Rectal smooth muscle tissue (tissue), 1 donor: ENCODE results near the gene ZNF804A.

Source experiments
- H3K27ac ChIP-seq: one replicate; pipeline ENCODE4 v1.7.0; 2013; ENCODE audit warnings: low read depth, low read length, inconsistent platforms
- H3K27me3 ChIP-seq: one replicate; pipeline ENCODE4 v1.7.0; 2013; ENCODE audit warnings: low read length; ENCODE audit not compliant: control insufficient read depth, insufficient read depth
- H3K36me3 ChIP-seq: one replicate; pipeline ENCODE4 v1.7.0; 2013; ENCODE audit warnings: low read length; ENCODE audit not compliant: control insufficient read depth, insufficient read depth
- H3K4me1 ChIP-seq: one replicate; pipeline ENCODE4 v1.7.0; 2013; ENCODE audit warnings: low read length; ENCODE audit not compliant: control insufficient read depth, insufficient read depth
- H3K4me3 ChIP-seq: one replicate; pipeline ENCODE4 v1.7.0; 2013; ENCODE audit warnings: low read length
- H3K9ac ChIP-seq: one replicate; pipeline ENCODE4 v1.7.0; 2013; ENCODE audit warnings: low read length

The ZNF804A gene

GRCh38 chr2:184936761-184937160, 338.4 kb downstream of the ZNF804A start:
- no peak overlapping the region for H3K27ac ChIP-seq
- no peaks in the 10 kb centered on the region for H3K36me3 ChIP-seq
- H3K9ac ChIP-seq: no peak overlapping the region
- H3K4me1 ChIP-seq: no peaks in the 10 kb centered on the region
- H3K4me3 ChIP-seq: no peak overlapping the region
- no peaks in the 10 kb centered on the region for H3K27me3 ChIP-seq

- no peaks in the 10 kb centered on the region for H3K27me3 ChIP-seq
- H3K27ac ChIP-seq: no peak overlapping the region
- no peaks in the 10 kb centered on the region for H3K4me1 ChIP-seq
- H3K36me3 ChIP-seq: no peaks in the 10 kb centered on the region
- no peak overlapping the region for H3K9ac ChIP-seq
- H3K4me3 ChIP-seq: no peak overlapping the region
Observed at GRCh38 chr2:184938221-184938985, 340.1 kb downstream of the ZNF804A start.

- Histone ChIP-seq H3K9ac (no peak overlapping the region), H3K27me3 (no peaks in the 10 kb centered on the region), H3K27ac (no peak overlapping the region), H3K4me1 (no peaks in the 10 kb centered on the region), H3K36me3 (no peaks in the 10 kb centered on the region), H3K4me3 (no peak overlapping the region)
Observed at GRCh38 chr2:184945326-184945725, 347.0 kb downstream of the ZNF804A start.

GRCh38 chr2:184945824-184946223, 347.5 kb downstream of the ZNF804A start:
- H3K27ac ChIP-seq: no peak overlapping the region
- no peak overlapping the region for H3K9ac ChIP-seq
- no peaks in the 10 kb centered on the region for H3K4me1 ChIP-seq
- H3K36me3 ChIP-seq: no peaks in the 10 kb centered on the region
- H3K27me3 ChIP-seq: no peaks in the 10 kb centered on the region
- H3K4me3 ChIP-seq: no peak overlapping the region

GRCh38 chr2:184956856-184957255, 358.5 kb downstream of the ZNF804A start:
- H3K27me3 ChIP-seq: no peaks in the 10 kb centered on the region
- H3K4me1 ChIP-seq: no peaks in the 10 kb centered on the region
- H3K4me3 ChIP-seq: no peak overlapping the region
- no peak overlapping the region for H3K27ac ChIP-seq
- H3K36me3 ChIP-seq: no peaks in the 10 kb centered on the region
- no peak overlapping the region for H3K9ac ChIP-seq

- Histone ChIP-seq H3K27me3 (no peaks in the 10 kb centered on the region), H3K4me3 (no peak overlapping the region), H3K9ac (no peak overlapping the region), H3K36me3 (no peaks in the 10 kb centered on the region), H3K27ac (no peak overlapping the region), H3K4me1 (no peaks in the 10 kb centered on the region)
Observed at GRCh38 chr2:184971546-184972068, 373.3 kb downstream of the ZNF804A start.
